Measurements from ENCODE around the gene USP49. TPM values are rescaled to one million over a fixed set of nuclear protein-coding genes. Genes with fewer than 3 reads are reported as not detected.
"Not testable (repeated sequence)": the region's sequence is repeated elsewhere in the genome, so short reads cannot be mapped to it uniquely, and the experiment has no call there.

USP49 gene
- total RNA-seq, 1 donor from 2014 or later, result 2.9 TPM

DNA sequence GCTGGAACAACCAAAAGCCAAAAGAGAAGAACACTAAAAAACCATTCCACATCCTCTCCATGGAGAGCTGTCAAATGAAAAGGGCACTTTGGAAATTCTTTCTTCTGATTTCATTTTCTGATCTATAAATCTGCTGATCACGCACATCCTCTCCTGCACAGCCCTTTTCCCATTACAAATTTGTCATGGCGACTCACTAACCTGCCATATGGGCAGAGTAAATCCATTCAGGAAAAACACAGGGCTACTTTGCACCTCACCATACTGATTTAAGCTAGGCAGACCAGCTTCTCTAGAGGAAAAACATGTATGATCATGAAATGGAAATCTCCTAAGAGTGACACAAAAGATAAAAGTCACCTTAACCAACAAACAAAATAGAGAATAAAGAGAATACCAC lies 81.7 kb downstream of the USP49 start:
- no peak for DNase-seq (ENCODE audit: low spot score)

DNA sequence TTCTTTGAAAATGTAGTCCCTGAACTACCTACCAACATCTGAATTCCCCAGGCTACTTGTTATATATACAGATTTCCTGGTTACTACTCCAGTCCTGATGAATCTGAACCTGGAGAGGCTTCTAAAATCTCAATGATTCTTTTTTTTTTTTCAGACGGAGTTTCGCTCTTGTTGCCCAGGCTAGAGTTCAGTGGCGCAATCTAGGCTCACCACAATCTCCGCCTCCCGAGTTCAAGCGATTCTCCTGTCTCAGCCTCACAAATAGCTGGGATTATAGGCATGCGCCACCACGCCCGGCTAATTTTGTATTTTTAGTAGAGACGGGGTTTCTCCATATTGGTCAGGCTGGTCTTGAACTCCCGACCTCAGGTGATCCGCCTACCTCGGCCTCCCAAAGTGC lies 83.2 kb downstream of the USP49 start:
- not testable (repeated sequence) for DNase-seq (ENCODE audit: low spot score)

DNA sequence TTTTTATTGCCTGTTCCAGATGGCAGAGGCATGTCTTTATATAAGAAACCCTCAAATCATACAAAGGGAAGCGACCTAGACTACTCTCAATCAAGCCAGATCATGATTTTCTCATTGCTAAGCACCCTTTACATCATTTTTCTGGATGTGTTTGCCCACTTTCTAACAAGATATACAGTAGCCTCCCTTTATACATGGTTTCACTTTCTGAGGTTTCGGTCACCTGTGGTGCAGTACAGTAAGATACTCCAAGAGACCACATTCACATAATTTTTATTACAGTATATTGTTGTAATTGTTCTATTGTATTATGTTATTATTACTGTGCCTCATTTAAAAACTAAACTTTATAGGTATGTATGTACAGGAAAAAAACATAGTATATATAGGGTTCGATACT lies 84.1 kb downstream of the USP49 start:
- DNase-seq (ENCODE audit: low spot score), result no peak

DNA sequence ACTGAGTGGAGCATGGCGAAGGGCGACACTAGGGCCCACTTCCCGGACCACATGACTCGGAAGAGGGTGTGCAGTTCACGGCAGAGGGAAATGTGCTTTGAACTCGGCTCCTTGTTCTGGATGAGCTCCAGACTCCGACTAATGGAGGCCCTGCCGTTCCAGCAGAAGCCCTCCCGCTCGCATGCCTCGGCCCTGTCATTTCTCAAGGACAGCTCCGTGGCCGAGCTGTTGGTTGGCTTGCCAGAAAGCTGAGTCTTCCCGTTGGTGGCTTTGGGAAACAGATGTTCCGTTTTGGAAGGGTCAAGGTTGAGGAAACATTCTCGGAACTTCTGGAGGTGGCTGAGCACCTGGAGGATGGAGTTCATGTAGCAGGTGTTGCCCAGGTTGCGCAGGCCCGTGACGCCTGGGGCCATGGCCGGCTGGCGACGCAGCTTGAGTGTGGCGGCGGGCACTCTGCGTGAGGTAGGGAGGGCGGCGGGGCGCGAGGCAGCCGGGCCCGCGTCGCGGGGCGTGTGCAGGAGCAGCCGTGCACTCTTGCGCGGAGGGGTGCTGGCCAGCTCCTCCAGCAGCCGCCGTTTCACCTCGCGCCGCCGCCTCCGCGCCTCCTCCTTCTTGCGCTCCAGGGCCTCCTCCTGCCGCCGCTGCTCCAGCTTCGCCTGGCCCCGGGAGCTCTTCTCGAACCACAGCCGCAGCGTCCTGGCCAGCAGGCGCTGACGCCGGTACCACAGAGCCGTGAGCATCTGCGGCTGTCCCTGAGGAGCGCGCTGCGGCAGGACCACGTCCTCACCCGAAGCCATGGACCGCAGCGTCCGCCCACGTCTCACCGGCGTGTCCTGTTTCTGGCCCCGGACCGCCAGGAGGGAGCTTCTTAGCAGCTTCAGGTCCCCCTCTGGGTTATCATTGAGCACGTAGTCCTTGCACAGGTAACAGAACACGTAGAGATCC lies 89.1 kb downstream of the USP49 start:
- DNase-seq (ENCODE audit: low spot score), result no peak

DNA sequence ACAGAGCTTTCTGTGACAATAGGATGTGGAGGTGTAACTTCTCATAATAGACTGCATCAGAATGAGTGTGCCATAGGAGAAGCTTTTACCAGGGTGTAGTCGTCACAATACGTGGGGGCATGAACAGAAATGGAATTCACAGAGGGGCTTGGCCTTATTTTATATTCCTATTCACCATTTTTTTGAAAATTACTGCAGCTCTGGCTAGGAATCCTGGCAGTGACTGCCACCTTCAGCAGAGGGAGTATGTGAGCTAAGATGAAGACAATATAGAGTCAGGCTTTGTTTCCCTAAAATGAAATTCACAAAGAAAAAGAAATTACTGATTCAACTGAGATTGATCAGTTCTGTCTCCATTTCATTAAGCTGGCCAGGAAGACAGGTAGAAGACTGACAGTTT lies 93.8 kb downstream of the USP49 start:
- no peak for DNase-seq (ENCODE audit: low spot score)

DNA sequence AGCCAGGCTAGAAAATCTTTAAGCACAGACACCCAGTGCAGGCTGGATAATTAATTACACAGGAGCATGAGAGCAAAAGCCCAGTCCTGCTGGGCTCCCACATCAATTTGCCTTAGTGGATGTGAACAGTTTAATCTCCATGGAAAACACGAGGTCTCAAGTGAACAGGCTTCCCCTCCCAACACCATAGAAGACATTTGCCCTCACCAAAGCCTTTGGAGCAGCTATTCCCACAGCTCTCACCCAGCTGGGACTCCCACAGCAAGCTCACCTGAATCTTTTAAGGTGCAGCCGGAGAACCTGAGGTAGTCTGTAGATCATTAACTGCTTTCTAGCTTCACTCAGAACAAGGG lies 95.6 kb downstream of the USP49 start:
- no peak for DNase-seq (ENCODE audit: low spot score)

DNA sequence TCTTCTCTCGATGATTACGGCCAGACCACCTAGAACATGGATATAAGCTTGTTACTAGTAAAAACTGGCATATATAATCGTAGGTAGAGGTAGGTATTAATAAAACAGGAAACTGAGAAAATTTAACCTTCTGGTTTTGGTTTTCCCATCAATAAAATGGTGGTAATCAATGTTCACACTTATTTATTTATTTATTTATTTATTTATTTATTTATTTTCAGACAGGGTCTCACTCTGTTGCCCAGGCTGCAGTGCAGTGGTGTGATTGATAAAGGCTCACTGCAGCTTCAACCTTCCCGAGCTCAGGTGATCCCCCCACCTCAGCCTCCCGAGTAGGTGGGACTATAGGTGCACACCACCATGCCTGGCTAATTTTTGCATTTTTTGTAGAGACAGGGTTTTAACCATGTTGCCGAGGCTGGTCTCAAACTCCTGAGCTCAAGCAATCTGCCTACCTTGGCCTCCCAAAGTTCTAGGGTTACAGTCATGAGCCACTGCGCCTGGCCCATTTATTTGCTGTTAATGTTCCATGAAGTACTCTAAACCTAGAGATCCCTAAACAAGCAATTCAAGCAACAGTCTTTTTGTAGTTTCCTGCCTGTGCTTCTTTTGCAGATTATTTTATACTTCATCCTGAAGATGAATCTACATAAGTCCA lies 96.1 kb downstream of the USP49 start:
- no peak for DNase-seq (ENCODE audit: low spot score)

DNA sequence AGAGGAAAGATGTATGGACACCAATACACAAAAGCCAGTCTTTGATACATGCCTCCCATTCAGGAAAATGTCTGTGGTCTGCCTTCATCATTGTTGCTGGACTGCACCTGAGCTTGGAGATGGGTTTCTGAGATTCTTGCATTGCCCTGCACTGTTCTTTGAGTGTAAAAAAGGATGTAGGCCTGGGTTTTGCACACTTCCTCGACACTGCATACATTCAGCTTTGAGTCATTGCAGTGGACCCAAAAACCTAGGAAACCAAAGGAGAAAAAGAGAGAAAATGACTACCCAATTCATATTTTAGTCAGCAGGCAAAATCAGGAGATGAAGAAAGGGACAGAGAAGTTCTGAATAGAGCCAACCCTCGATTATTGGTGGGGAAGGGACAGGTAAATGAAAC lies 98.7 kb downstream of the USP49 start:
- DNase-seq (ENCODE audit: low spot score), result no peak

DNA sequence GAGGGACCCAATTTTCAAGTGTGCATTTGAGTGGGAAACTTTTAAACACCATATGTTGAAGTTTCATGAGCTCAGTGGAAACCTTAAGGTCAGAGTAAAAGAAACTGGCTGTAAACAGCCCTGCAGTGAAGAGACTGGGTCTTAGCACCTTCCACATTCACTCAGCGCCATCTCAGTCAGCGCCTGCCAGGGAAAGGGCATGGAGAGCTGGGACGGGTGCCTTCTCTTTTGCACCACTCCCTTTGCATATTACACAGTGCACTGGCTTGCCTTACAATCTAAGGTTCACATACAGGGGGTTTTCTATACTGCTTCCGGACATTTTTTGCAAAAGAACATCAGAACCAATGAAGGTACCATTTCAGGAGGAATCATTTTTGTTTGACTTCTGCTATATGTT lies 103.2 kb downstream of the USP49 start:
- DNase-seq (ENCODE audit: low spot score), result no peak

DNA sequence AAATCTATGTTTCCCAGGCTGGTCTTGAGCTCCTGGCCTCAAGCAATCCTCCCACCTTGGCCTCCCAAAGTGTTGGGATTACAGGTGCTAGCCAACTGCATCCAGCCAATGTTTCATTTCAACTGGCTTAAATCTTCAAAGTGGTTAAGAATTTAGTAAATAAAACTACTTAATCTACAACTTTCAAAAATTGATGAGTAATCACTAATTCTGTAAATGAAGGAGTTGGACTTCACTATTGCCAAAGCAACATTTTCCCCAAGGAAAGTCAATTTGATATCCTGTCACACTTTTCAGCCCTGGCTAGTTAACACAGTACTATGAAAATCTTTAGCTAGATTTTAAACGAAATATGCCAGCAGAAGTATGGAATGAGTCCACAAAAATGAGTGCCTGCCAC lies 103.9 kb downstream of the USP49 start:
- no peak for DNase-seq (ENCODE audit: low spot score)

DNA sequence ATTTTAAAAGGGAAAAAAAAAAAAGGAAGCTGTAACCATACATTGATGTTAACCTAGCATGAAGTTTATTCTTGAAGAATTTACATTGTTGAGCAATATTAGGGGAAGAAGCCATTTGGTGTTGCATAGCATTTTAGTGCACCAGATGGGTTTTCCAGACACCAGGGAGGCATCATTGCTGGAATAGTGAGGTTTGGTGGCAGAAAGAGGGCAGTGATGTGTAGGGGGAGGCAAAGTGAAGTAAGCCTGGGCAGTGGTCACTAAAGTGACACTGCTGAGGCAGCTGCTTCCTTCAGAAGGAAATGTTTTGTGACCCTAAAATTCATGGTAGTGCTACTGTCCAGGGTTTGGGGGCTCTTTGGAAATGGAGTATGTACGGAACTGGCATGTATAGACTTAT lies 105.1 kb downstream of the USP49 start:
- no peak for DNase-seq (ENCODE audit: low spot score)

DNA sequence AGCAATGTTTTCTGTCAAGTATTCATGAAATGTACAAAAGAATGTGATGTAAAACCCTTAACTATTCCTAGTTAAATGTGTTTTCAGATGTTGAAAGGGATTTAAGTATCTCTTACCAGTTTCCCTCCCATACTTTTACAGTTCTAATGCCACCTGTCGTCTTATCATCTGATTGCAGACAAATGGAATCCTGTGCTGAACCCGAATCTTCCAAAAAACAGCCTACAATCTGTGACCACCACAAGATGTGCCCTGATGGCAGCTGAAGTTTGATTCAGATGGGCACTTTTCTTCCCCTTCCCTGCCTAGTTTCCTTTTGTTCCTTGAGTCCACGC lies 105.8 kb downstream of the USP49 start:
- no peak for DNase-seq (ENCODE audit: low spot score)

DNA sequence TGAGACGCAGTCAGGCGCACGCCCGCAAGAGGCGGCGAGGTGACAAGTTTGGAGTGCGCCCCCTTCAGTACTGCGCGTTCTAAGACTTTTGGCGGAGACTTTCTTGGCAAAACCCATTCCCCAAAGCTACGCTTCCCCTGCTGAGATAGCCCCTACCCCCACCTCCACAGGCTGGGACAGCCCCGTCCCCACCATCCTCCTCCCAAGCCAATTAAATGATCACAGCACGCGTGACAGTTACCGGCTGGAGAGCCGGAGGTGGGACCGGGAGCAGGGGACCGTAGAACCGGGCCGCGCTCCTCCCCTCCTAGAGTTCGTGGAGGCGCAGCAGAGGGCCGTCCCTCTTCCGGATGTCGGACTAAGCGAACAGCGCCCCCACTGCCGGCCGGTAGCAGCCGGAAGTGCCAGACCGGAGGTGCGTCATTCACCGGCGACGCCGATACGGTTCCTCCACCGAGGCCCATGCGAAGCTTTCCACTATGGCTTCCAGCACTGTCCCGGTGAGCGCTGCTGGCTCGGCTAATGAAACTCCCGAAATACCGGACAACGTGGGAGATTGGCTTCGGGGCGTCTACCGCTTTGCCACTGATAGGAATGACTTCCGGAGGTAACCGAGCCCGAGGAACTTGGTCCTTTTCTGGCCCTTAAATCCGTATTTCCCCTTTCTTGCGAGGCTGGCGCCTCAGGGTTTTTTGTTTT lies 107.8 kb downstream of the USP49 start, which contains the start of gene TOMM6:
TSS of gene TOMM6 (plus strand) at position 476 of the 699 bp plus-strand sequence. CDS start at position 480, 4 bp downstream.
- peak; percentile 95 for DNase-seq (ENCODE audit: low spot score)

DNA sequence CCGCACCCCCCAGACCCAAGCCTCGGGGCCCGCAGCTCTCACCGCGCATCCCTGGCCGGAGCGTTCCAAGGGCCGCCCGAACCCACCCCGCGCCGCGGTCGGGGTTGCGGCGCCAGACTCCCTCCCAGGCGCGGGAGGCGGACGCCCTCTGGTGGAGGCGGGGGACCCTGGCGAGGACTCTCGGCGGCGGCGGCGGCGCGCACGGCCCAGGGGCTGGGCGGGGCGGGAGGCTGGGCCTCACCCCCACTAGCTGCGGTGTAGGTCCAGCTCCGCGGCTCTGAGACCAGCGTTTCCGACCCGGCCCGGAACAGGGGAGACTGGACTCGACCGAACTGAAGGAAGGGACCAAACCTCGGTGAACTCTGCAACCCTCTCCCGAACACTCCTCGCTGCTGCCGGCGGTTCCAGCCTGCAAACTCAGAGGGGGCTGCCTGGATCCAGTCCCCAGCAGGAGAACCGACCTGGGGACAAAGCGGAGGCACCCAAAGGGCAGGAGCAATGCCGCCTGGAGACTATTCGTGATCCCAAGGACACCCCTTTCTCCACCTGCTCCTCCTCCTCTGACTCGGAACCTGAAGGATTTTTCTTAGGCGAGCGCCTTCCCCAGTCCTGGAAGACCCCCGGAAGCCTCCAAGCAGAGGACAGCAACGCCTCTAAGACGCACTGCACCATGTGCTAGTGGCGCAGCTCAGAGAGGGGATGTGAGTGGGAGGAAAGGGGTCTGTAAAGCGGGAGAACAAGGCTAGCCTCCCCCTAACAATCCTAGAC lies 108.5 kb downstream of the USP49 start:
- DNase-seq (ENCODE audit: low spot score), result peak; percentile 91

DNA sequence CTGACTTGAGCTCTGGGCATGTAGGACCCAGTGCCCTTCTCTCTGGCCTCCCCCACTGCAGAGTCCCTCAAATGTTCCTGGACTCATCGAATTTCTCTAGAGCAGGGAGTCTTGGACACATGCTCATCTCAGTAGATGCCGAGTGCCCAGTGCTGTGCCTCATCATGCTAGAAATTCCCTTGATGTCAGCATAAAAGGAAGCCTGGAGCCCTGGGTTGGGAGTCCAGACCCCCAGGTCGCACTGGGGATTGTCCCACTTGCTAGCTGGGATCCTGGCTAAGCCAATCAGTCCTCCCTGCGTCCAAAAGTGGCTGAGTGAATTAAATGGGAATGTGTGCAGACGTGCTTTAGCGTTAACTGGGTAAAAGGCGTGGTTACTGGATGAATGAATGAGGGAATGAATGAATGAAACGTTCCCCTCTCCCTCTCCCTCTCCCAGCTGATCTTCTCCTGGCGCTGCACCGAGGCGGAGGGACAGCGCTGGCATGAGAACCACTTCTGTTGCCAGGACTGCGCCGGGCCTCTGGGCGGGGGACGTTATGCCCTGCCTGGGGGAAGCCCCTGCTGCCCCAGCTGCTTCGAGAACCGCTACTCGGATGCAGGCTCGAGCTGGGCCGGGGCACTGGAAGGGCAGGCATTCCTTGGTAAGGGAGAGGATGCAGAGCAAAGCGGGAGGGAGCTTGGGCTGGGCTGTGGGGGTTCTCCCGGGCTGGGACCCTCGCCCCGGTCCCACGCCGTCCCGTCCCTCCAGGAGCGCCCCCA lies 109.3 kb downstream of the USP49 start:
- no peak for DNase-seq (ENCODE audit: low spot score)

DNA sequence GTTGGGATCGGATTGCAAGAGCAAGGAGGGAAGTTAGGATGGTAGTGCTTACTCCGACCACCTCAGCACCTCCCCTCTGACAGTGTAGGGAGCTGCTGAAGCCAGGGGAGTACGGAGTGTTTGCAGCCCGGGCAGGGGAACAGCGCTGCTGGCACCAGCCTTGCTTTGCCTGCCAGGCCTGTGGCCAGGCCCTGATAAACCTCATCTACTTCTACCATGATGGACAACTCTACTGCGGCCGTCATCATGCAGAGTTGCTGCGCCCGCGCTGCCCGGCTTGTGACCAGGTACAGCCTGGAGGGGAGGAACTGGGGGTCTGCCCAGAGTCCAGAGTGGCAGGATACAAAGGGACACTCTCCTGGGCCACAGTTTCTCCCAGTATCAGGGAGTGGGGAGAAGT lies 109.9 kb downstream of the USP49 start:
- DNase-seq (ENCODE audit: low spot score), result no peak

DNA sequence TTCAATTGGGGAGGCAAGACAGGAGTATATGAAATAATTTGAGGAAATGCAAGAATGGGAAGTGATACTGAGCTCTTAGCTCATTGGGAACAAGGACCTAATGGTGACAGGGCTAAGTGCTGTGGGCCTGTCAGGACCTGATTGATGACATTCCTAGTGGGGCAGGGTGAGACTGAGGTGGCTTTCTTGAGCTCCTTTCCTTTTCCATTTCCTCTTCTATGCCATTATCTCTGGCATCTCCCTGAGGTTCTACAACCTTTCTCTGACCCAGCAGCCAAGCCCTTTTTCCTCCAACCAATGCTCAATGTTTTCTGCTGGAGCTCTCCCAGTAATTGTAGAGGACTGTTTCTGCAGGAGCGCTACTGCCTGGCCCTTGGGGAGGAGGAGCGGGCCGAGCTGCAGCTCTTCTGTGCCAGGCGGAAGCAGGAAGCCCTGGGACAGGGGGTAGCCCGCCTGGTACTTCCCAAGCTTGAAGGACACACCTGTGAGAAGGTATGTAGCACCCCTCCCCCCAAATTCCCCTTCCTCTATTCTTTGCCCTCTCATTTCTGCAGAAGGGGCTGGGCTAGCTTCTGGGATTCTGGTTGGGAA lies 110.5 kb downstream of the USP49 start:
- no peak for DNase-seq (ENCODE audit: low spot score)

DNA sequence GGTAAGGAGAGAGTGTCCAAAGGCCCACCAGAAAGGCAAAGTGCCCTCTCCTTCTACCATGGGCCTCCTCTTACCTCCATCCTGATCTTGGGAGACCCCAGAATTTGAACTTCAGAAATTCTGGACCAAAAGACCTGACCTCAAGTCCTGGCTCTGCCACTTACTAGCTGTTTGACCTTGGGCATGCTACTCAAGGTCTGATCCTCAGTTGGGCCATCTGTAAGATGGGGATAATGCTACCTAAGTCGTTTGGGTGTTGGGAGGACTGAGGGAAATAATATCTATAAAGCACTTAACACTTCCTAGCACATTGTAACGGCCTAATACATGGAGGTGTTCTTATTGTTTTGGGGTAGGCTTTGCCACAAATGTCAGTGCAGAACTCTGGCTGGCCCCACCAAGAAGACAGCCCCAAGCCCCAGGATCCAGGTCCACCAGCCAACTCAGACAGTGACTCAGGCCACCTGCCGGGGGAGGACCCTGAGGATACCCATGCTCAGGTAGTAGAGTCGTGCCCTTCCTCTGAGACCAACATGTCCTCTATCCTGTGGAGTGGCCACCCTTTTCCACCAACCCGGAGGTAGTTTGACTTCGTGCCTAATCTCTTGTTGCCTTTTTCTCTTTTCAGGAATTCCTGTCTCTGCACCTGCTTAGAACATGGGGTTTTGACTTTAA lies 111.9 kb downstream of the USP49 start:
- no peak for DNase-seq (ENCODE audit: low spot score)

DNA sequence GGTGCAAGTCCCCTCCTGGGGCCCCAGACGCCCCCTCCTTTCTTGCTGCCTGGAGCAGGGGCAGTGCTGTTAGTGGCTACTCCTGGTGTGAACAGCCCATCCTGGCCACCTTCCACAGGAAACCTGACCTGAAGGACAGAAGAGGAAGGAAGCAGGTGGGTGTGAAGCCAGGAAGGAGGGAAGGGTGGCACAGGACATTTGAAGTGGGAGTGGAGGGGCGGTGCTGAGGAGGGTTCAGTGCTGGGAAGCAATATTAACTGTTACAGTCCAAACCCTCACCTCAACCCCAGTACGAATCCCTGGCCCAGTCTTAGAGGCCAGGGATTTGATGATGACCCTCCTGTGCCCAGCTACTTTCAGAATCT lies 113.8 kb downstream of the USP49 start:
- DNase-seq (ENCODE audit: low spot score), result no peak

Measured in umbilical cord (tissue), 2 donors.